ENCODE data around the gene TNNT1. TPM values are rescaled to one million over a fixed set of nuclear protein-coding genes. Genes with fewer than 3 reads are reported as not detected.

Gene TNNT1
- total RNA-seq, 1 experiment from 2014 or later: 188 TPM

DNA sequence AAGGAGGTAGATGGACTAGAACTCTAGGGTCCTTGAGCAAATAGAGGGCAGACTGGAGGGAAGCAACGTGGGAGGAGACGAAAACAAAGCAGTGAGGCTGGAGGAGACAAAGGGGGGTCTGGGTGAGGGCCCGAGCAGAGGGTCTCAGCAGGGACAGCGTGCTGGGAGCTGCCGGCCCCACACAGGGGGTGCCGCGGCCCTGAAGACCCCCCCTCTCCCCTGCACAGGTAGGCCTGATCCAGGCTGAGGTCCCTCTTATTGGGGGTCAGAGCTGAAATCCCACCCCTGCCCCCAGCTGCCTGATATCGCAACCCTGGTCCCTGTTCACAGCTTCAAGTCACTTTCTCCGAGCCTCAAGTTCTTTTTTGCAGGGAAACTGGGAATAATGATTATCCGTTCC lies 64.6 kb downstream of the TNNT1 start:
- H3K9me3 ChIP-seq (ENCODE audit: control insufficient read depth in 1 of 2, insufficient read depth in 1 of 2, low read depth in 1 of 2, low read length in 2 of 2): no peaks in the 10 kb centered on the region
- H3K27ac ChIP-seq (ENCODE audit: low read depth, low read length): no peak overlapping the region
- ChIA-PET POLR2A (no interaction called here), CTCF (no interaction called here), RAD21 (ENCODE audit: low non-redundant PET in 1 of 2, low total read pairs in 2 of 2, uncharacterized antibody in 2 of 2, unreplicated experiment in 2 of 2) (no interaction called here)
- H3K4me3 ChIP-seq (replicated peaks in 1 of 2; ENCODE audit: low read depth in 1 of 2, low read length in 2 of 2): no peak overlapping the region
- no peak overlapping the region for H3K9ac ChIP-seq (ENCODE audit: low read length)
- no peaks in the 10 kb centered on the region for H4K20me1 ChIP-seq (ENCODE audit: insufficient read depth)
- no peaks in the 10 kb centered on the region; the same call in 1 of the 2 replicates for H3K79me2 ChIP-seq (ENCODE audit: insufficient read depth, low read length)
- DNase-seq (ENCODE audit: low read depth, low spot score) (no peak), ATAC-seq (no peak)
- no TSS peak for BruUV-seq (replicated peaks)
- H3K9me2 ChIP-seq (ENCODE audit: insufficient read depth): no peaks in the 10 kb centered on the region
- peaks cover 0 to 7% of the 10 kb centered on the region in 2 experiments; a peak in 1 of 4 replicates for H3K36me3 ChIP-seq (ENCODE audit: control insufficient read depth in 1 of 2, insufficient read depth in 2 of 2, low read length in 2 of 2)
- peaks cover 6 to 31% of the 10 kb centered on the region in 2 experiments for H3K4me1 ChIP-seq (ENCODE audit: control insufficient read depth in 1 of 2, insufficient read depth in 2 of 2, low read length in 2 of 2)
- no peak for TF ChIP-seq POLR2AphosphoS5 (IDR thresholded peaks at IDR 0.05; ENCODE audit: low read depth, low read length)
- no peak for TF ChIP-seq EGR1 (IDR thresholded peaks at IDR 0.05; ENCODE audit: low read depth)
- TF ChIP-seq, protein P1, sequence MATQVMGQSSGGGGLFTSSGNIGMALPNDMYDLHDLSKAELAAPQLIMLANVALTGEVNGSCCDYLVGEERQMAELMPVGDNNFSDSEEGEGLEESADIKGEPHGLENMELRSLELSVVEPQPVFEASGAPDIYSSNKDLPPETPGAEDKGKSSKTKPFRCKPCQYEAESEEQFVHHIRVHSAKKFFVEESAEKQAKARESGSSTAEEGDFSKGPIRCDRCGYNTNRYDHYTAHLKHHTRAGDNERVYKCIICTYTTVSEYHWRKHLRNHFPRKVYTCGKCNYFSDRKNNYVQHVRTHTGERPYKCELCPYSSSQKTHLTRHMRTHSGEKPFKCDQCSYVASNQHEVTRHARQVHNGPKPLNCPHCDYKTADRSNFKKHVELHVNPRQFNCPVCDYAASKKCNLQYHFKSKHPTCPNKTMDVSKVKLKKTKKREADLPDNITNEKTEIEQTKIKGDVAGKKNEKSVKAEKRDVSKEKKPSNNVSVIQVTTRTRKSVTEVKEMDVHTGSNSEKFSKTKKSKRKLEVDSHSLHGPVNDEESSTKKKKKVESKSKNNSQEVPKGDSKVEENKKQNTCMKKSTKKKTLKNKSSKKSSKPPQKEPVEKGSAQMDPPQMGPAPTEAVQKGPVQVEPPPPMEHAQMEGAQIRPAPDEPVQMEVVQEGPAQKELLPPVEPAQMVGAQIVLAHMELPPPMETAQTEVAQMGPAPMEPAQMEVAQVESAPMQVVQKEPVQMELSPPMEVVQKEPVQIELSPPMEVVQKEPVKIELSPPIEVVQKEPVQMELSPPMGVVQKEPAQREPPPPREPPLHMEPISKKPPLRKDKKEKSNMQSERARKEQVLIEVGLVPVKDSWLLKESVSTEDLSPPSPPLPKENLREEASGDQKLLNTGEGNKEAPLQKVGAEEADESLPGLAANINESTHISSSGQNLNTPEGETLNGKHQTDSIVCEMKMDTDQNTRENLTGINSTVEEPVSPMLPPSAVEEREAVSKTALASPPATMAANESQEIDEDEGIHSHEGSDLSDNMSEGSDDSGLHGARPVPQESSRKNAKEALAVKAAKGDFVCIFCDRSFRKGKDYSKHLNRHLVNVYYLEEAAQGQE (IDR thresholded peaks at IDR 0.05; ENCODE audit: low read depth): no peak
- no peak for TF ChIP-seq YY1 (IDR thresholded peaks at IDR 0.05; ENCODE audit: extremely low read depth, insufficient replicate concordance, low read depth, low read length)
- TF ChIP-seq ZFX (IDR thresholded peaks at IDR 0.05): no peak
- no peak for TF ChIP-seq SRF (IDR thresholded peaks at IDR 0.05; ENCODE audit: low read depth)
- no peak for TF ChIP-seq ELF1 (IDR thresholded peaks at IDR 0.05; ENCODE audit: borderline replicate concordance, low read depth)
- TF ChIP-seq, protein P2, sequence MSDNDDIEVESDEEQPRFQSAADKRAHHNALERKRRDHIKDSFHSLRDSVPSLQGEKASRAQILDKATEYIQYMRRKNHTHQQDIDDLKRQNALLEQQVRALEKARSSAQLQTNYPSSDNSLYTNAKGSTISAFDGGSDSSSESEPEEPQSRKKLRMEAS (IDR thresholded peaks at IDR 0.05): no peak
- no peak for TF ChIP-seq CBX3 (IDR thresholded peaks at IDR 0.05; ENCODE audit: low read depth)
- TF ChIP-seq, protein P3, sequence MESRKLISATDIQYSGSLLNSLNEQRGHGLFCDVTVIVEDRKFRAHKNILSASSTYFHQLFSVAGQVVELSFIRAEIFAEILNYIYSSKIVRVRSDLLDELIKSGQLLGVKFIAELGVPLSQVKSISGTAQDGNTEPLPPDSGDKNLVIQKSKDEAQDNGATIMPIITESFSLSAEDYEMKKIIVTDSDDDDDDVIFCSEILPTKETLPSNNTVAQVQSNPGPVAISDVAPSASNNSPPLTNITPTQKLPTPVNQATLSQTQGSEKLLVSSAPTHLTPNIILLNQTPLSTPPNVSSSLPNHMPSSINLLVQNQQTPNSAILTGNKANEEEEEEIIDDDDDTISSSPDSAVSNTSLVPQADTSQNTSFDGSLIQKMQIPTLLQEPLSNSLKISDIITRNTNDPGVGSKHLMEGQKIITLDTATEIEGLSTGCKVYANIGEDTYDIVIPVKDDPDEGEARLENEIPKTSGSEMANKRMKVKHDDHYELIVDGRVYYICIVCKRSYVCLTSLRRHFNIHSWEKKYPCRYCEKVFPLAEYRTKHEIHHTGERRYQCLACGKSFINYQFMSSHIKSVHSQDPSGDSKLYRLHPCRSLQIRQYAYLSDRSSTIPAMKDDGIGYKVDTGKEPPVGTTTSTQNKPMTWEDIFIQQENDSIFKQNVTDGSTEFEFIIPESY (IDR thresholded peaks at IDR 0.05; ENCODE audit: extremely low read depth, insufficient replicate concordance, low read length): no peak
- H3K27me3 ChIP-seq (ENCODE audit: insufficient read depth, low read length): no peaks in the 10 kb centered on the region
- intact Hi-C loops (cut with micrococcal nuclease): loop anchor here (5.0 kb wide), 1 partner anchor 73 kb away; the partner anchor contains the start of gene TNNI3
- H3K4me2 ChIP-seq (ENCODE audit: low read length): no peak overlapping the region
- no peak overlapping the region for H2AFZ ChIP-seq (ENCODE audit: low read depth, low read length, poor library complexity, severe bottlenecking)
